BJ (cell line): Measurements from ENCODE around the gene RNF214. TPM values are rescaled to one million over a fixed set of nuclear protein-coding genes. Genes with fewer than 3 reads are reported as not detected.
"Not testable (repeated sequence)": the region's sequence is repeated elsewhere in the genome, so short reads cannot be mapped to it uniquely, and the experiment has no call there.

ENCODE experiments used
- CTCF ChIA-PET: fragments of 350-600 bp; formaldehyde crosslinking; extraction: SDS; loops from one replicate; lab custom pipeline; 2021; ENCODE audit warnings: antibody characterized with exemption, inconsistent platforms; lab: Yijun Ruan, JAX
- POLR2A ChIA-PET: fragments of 300-600 bp; sonication (Branson Sonifier 250); formaldehyde crosslinking; extraction: SDS; loops from one replicate; lab custom pipeline; 2021; ENCODE audit warnings: antibody characterized with exemption; lab: Charles Lee
- DNase-seq: peaks from one replicate; pipeline ENCODE4 v3.0.0-alpha.2; 2011; ENCODE audit warnings: low read depth
- H3K27me3 ChIP-seq: 2 replicates; pipeline ENCODE4 v1.6.0; 2011; ENCODE audit warnings: low read length; ENCODE audit not compliant: control insufficient read depth, insufficient read depth
- H3K36me3 ChIP-seq: 2 replicates; pipeline ENCODE4 v1.5.1; 2011; ENCODE audit warnings: low read length; ENCODE audit not compliant: control insufficient read depth, insufficient read depth
- H3K4me3 ChIP-seq: 2 replicates; pipeline ENCODE4 v1.5.1; 2011; ENCODE audit warnings: low read depth, mild to moderate bottlenecking, control low read depth, low read length
- CTCF ChIP-seq: IDR thresholded peaks from 2 replicates; pipeline ENCODE4 v1.5.1; 2011; ENCODE audit warnings: low read depth, mild to moderate bottlenecking, control low read depth, inconsistent platforms, low read length, moderate library complexity; ENCODE audit not compliant: insufficient read depth
- polyA plus RNA-seq: library from polyadenylated mRNA; depleted of rRNA; stranded (reverse); fragments of >200 nt; gene quantifications from 2 replicates; pipeline ENCODE4 v1.2.3, GENCODE V29; 2011

Gene RNF214
- polyA plus RNA-seq, 1 experiment, result 17.1 TPM

- no peak overlapping the region for H3K4me3 ChIP-seq
- H3K36me3 ChIP-seq, result no peaks in the 10 kb centered on the region; the same call in 1 of the 2 replicates
- TF ChIP-seq CTCF, result no peak
- H3K27me3 ChIP-seq, result no peaks in the 10 kb centered on the region
- POLR2A ChIA-PET, result no interaction called here
- no peak for DNase-seq
- CTCF ChIA-PET, result interaction anchor here (1.0 kb wide), 1 partner anchor 38 kb away, joined by 3 read pairs; no protein-coding TSS in a partner anchor
Observed at GRCh38 chr11:117265745-117266144, 33.3 kb downstream of the RNF214 start.

DNA sequence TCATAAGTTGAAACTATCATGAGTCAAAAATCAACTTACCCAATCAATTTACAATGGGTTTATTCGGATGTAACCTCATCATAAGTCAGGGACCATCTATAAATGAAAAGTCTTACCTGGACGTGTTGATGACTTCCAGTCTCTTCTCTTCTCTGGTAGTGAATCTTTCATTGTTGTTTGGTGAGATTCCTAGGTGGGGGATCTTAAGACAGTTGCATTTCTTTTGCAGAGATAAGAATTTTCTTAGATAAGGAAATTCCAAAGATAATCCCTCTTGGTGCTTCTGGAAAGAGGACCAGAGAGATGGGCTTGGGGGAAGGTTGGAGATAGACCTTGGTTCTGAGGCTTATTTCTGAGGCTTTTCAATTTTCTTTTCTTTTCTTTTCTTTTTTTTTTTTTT, 37.4 kb downstream of the RNF214 start:
- no peak for TF ChIP-seq CTCF
- H3K36me3 ChIP-seq, result no peaks in the 10 kb centered on the region; the same call in 1 of the 2 replicates
- ChIA-PET CTCF (no interaction called here), POLR2A (no interaction called here)
- H3K4me3 ChIP-seq, result no peak overlapping the region
- H3K27me3 ChIP-seq, result no peaks in the 10 kb centered on the region
- DNase-seq, result no peak

DNA sequence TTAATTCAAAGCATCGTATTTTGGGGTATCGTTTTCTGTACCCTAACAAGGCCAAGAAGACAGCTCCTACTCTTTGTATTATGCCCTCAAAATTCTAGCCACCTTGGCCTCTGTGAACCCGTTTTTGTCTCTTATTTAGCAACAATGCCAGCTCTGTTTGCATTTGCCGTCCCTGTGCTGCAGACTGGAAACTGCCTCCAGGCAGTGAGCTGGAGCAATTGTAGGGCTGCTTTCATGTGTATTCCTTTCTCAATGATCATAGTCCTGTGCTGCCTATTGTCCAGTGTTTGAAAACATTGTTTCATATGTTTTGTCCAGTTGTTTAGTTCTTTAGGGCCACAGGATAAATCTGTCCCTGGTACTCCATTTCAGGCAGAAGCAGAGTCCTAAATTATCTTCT, 38.7 kb downstream of the RNF214 start:
- Histone ChIP-seq H3K27me3 (no peaks in the 10 kb centered on the region), H3K36me3 (no peaks in the 10 kb centered on the region; the same call in 1 of the 2 replicates), H3K4me3 (no peak overlapping the region)
- POLR2A ChIA-PET, result no interaction called here
- no peak for TF ChIP-seq CTCF
- CTCF ChIA-PET, result interaction anchor here (2.3 kb wide), 1 partner anchor 9 kb away, joined by 7 read pairs; no protein-coding TSS in a partner anchor
- DNase-seq, result no peak

DNA sequence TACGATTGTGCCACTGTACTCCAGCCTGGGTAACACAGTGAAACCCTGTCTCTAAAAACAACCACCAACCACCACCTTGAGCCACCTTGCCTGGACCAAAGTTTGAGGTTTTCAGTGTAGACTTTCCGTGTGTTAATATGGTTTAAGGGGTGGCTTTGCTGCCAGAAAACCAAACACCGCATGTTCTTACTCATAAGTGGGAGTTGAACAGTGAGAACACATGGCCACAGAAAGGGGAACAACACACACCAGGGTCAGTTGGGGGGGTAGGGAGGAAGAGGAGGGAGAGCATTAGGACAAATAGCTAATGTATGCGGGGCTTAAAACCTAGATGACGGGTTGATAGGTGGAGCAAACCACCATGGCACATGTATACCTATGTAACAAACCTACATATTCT, 39.7 kb downstream of the RNF214 start:
- POLR2A ChIA-PET, H3K4me3 ChIP-seq, H3K27me3 ChIP-seq, DNase-seq, H3K36me3 ChIP-seq: not testable (repeated sequence)
- CTCF ChIA-PET, result interaction anchor here (0.6 to 2.3 kb wide), 2 partner anchors 10 to 684 kb away, joined by 3 to 7 read pairs; no protein-coding TSS in a partner anchor

- ChIA-PET POLR2A (no interaction called here), CTCF (interaction anchor here (0.6 to 0.7 kb wide), 2 partner anchors 36 to 68 kb away, joined by 3 to 4 read pairs; no protein-coding TSS in a partner anchor)
- DNase-seq, result peak; percentile 29
- Histone ChIP-seq H3K4me3 (no peak overlapping the region), H3K36me3 (no peaks in the 10 kb centered on the region; the same call in 1 of the 2 replicates), H3K27me3 (no peaks in the 10 kb centered on the region)
- TF ChIP-seq CTCF, result no peak
Observed at GRCh38 chr11:117273550-117274289, 41.2 kb downstream of the RNF214 start.
